ENCODE results near the gene SRPK3.
A peak's percentile ranks its signal among the peaks of the same experiment; 100 is the strongest.

The SRPK3 gene

DNA sequence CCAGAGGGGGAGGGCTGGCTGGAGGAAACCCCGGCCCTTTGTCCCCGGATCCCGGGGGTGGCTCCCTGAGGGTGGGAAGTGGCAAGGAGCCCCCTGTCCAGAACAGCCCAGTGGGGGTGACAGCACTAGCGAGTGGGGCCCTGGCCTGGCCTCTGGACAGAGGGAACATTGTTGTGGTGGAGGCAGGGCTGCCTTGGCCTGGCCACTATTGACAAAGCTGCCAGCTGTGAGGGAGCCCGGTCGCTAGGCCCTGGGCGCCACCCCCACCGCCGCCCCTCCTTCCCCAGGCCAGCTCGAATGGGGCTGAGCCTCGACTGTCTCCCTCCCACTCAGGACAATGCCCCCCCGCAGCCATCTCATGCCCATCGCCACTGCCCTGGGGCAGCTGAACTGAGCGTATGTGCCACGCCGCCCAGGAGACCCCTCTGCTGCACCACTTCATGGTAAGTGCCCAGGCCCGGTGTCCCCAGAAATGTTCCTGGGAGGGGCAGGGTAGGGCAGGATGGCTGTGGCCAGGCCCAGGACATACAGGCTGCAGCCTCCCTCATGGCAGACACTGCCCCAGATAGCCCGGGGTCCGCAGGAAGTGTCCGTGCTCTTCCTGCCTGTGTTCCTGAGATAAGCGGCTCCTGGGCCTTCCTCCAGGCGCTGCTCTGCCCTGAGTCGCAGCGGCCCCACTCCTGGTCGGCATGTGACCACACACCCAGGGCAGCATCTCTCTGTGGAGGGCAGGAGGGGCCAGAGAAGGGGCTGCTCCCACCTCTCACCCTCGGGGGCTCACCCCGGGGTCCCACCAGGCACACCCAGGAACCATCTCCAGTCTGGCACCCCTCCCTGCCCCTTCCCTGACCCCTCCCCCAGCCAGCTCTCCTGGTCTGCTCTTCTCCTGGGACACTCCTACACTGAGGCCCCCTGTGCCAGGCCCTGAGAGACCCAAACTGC, 15.4 kb upstream of the SRPK3 start:
- no peaks in the 10 kb centered on the region for H3K36me3 ChIP-seq (ENCODE audit: insufficient read depth, insufficient read length, low read length)
- H3K4me3 ChIP-seq (ENCODE audit: insufficient read length, low read depth), result peak overlapping the region; percentile 24
- TF ChIP-seq ZNF274 (IDR thresholded peaks at IDR 0.05; ENCODE audit: low read depth, low read length), result no peak
- no peak for TF ChIP-seq YY1 (IDR thresholded peaks at IDR 0.05; ENCODE audit: insufficient read depth, insufficient read length)
- TF ChIP-seq SUZ12 (IDR thresholded peaks at IDR 0.05; ENCODE audit: extremely low read depth, insufficient read depth, insufficient read length), result no peak
- peaks cover 2% of the 10 kb centered on the region for H3K4me1 ChIP-seq (ENCODE audit: insufficient read depth, insufficient read length)
- H3K27me3 ChIP-seq (ENCODE audit: insufficient read depth, insufficient read length), result no peaks in the 10 kb centered on the region
- no peaks in the 10 kb centered on the region for H3K9me3 ChIP-seq (ENCODE audit: insufficient read depth, low read length)
- peak overlapping the region; percentile 56 for H3K9ac ChIP-seq (ENCODE audit: insufficient read length, low read depth)
- no peak for DNase-seq (ENCODE audit: low read depth, low spot score)

DNA sequence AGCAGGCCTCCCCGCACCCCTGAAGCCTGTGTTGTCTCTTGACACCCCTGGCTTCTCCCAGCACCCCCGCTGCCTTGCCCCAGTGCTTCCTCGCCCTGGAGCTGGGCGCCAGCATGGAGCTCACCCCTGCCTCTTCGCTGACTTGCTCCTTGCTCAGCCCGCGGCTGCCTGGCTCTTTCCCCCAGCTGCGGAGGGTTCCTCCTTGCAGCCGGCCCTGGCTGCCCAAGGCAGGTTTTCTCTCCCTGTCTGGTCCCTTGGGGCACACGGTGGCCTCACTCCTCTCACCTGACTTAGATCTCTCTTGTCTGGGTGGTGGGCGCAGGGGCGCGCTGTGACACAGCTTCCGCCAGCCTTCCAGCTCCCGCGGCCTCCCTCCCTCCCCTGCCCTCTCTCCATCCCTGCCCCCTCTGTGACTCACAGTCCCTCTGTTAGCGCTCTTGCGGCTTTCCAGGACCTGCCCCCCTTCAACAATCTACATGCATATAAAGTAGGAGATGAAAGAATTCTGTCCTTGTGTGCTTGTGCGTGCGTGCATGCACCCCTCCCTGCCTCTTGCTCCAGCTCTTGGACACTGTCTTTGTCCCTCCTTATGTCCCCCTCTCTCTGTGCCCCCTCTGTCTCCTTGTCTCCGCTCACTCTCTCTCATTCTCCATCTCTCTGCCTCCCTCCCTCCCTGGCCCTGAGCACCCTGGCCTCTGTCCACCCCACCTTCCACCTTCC, 14.6 kb upstream of the SRPK3 start:
- peak; percentile 13 for DNase-seq (ENCODE audit: low read depth, low spot score)
- Histone ChIP-seq H3K36me3 (ENCODE audit: insufficient read depth, insufficient read length, low read length) (no peaks in the 10 kb centered on the region), H3K27me3 (ENCODE audit: insufficient read depth, insufficient read length) (no peaks in the 10 kb centered on the region), H3K4me1 (ENCODE audit: insufficient read depth, insufficient read length) (peaks cover 2% of the 10 kb centered on the region), H3K9me3 (ENCODE audit: insufficient read depth, low read length) (no peaks in the 10 kb centered on the region), H3K4me3 (ENCODE audit: insufficient read length, low read depth) (peak overlapping the region; percentile 24), H3K9ac (ENCODE audit: insufficient read length, low read depth) (peak overlapping the region; percentile 50)
- no peak for TF ChIP-seq SUZ12 (IDR thresholded peaks at IDR 0.05; ENCODE audit: extremely low read depth, insufficient read depth, insufficient read length)
- no peak for TF ChIP-seq ZNF274 (IDR thresholded peaks at IDR 0.05; ENCODE audit: low read depth, low read length)
- no peak for TF ChIP-seq YY1 (IDR thresholded peaks at IDR 0.05; ENCODE audit: insufficient read depth, insufficient read length)

DNA sequence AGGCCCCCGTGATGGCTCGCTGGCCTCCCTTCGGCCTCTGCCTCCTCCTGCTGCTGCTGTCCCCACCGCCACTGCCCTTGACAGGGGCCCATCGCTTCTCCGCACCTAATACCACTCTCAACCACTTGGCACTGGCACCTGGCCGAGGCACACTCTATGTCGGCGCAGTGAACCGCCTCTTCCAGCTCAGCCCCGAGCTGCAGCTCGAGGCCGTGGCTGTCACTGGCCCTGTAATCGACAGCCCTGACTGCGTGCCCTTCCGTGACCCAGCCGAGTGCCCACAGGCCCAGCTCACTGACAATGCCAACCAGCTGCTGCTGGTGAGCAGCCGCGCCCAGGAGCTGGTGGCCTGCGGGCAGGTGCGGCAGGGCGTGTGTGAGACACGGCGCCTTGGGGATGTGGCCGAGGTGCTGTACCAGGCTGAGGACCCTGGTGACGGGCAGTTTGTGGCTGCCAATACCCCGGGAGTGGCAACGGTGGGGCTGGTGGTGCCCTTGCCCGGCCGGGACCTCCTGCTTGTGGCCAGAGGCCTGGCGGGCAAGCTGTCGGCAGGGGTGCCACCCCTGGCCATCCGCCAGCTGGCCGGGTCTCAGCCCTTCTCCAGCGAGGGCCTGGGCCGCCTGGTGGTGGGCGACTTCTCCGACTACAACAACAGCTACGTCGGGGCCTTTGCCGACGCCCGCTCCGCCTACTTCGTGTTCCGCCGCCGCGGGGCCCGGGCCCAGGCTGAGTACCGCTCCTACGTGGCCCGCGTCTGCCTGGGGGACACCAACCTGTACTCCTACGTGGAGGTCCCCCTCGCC, 13.8 kb upstream of the SRPK3 start:
- H3K4me3 ChIP-seq (ENCODE audit: insufficient read length, low read depth), result no peak overlapping the region
- H3K4me1 ChIP-seq (ENCODE audit: insufficient read depth, insufficient read length), result peaks cover 2% of the 10 kb centered on the region
- H3K9ac ChIP-seq (ENCODE audit: insufficient read length, low read depth), result no peak overlapping the region
- H3K36me3 ChIP-seq (ENCODE audit: insufficient read depth, insufficient read length, low read length), result no peaks in the 10 kb centered on the region
- no peak for DNase-seq (ENCODE audit: low read depth, low spot score)
- no peaks in the 10 kb centered on the region for H3K9me3 ChIP-seq (ENCODE audit: insufficient read depth, low read length)
- H3K27me3 ChIP-seq (ENCODE audit: insufficient read depth, insufficient read length), result no peaks in the 10 kb centered on the region
- TF ChIP-seq ZNF274 (IDR thresholded peaks at IDR 0.05; ENCODE audit: low read depth, low read length) (no peak), SUZ12 (IDR thresholded peaks at IDR 0.05; ENCODE audit: extremely low read depth, insufficient read depth, insufficient read length) (no peak), YY1 (IDR thresholded peaks at IDR 0.05; ENCODE audit: insufficient read depth, insufficient read length) (no peak)

DNA sequence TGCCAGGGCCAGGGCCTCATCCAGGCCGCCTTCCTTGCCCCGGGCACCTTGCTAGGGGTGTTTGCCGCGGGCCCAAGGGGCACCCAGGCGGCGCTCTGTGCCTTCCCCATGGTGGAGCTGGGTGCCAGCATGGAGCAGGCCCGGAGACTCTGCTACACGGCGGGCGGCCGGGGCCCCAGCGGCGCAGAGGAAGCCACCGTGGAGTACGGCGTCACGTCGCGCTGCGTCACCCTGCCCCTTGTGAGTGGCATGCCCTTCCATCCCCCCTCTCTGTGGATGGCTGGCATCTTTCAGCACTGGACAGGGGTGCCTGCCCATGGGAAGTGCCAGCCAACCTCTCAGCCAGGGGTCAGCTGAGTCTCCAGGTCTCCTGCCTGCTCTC, 13.2 kb upstream of the SRPK3 start:
- no peak for TF ChIP-seq YY1 (IDR thresholded peaks at IDR 0.05; ENCODE audit: insufficient read depth, insufficient read length)
- TF ChIP-seq SUZ12 (IDR thresholded peaks at IDR 0.05; ENCODE audit: extremely low read depth, insufficient read depth, insufficient read length), result no peak
- TF ChIP-seq ZNF274 (IDR thresholded peaks at IDR 0.05; ENCODE audit: low read depth, low read length), result no peak
- no peaks in the 10 kb centered on the region for H3K9me3 ChIP-seq (ENCODE audit: insufficient read depth, low read length)
- H3K27me3 ChIP-seq (ENCODE audit: insufficient read depth, insufficient read length), result no peaks in the 10 kb centered on the region
- H3K36me3 ChIP-seq (ENCODE audit: insufficient read depth, insufficient read length, low read length), result no peaks in the 10 kb centered on the region
- no peak overlapping the region for H3K9ac ChIP-seq (ENCODE audit: insufficient read length, low read depth)
- no peak for DNase-seq (ENCODE audit: low read depth, low spot score)
- H3K4me1 ChIP-seq (ENCODE audit: insufficient read depth, insufficient read length), result peaks cover 2% of the 10 kb centered on the region
- no peak overlapping the region for H3K4me3 ChIP-seq (ENCODE audit: insufficient read length, low read depth)

DNA sequence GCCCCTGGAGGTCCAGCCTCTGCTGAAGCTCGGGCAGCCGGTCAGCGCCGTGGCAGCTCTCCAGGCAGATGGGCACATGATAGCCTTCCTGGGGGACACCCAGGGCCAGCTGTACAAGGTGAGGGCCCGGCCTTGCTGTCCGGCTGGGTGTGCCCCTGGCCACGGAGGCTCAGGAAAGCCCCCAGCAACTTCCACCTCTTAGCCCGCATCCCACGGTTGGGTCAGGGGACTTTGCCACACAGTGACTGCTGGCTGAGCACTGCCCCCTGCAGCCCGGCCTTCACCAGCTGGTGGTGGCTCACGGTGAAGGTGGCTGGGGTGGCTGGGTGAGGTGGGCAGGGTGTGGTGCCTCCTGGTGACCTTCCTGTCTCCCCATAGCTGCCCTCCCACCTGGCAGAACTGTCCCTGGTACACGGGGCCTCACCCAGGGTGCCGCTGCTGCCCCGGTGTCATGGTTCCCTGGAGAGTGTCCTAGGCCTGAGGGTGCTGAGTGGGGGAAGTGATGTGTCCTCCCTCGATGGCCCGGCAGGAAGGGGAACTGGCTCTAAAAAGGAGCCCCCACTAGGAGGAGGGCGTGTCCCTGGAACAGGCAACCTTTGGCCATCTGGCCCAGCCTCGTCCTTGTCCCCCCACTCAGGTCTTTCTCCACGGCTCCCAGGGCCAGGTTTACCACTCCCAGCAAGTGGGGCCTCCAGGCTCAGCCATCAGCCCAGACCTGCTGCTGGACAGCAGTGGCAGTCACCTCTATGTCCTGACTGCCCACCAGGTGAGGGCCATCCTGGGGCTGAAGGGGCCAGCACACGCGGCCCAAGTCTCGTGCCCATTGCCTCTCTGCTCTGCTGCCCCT, 12.3 kb upstream of the SRPK3 start:
- H3K36me3 ChIP-seq (ENCODE audit: insufficient read depth, insufficient read length, low read length), result no peaks in the 10 kb centered on the region
- peaks cover 2% of the 10 kb centered on the region for H3K4me1 ChIP-seq (ENCODE audit: insufficient read depth, insufficient read length)
- no peak overlapping the region for H3K4me3 ChIP-seq (ENCODE audit: insufficient read length, low read depth)
- no peaks in the 10 kb centered on the region for H3K27me3 ChIP-seq (ENCODE audit: insufficient read depth, insufficient read length)
- TF ChIP-seq ZNF274 (IDR thresholded peaks at IDR 0.05; ENCODE audit: low read depth, low read length) (no peak), SUZ12 (IDR thresholded peaks at IDR 0.05; ENCODE audit: extremely low read depth, insufficient read depth, insufficient read length) (no peak), YY1 (IDR thresholded peaks at IDR 0.05; ENCODE audit: insufficient read depth, insufficient read length) (no peak)
- DNase-seq (ENCODE audit: low read depth, low spot score), result no peak
- no peak overlapping the region for H3K9ac ChIP-seq (ENCODE audit: insufficient read length, low read depth)
- H3K9me3 ChIP-seq (ENCODE audit: insufficient read depth, low read length), result no peaks in the 10 kb centered on the region

DNA sequence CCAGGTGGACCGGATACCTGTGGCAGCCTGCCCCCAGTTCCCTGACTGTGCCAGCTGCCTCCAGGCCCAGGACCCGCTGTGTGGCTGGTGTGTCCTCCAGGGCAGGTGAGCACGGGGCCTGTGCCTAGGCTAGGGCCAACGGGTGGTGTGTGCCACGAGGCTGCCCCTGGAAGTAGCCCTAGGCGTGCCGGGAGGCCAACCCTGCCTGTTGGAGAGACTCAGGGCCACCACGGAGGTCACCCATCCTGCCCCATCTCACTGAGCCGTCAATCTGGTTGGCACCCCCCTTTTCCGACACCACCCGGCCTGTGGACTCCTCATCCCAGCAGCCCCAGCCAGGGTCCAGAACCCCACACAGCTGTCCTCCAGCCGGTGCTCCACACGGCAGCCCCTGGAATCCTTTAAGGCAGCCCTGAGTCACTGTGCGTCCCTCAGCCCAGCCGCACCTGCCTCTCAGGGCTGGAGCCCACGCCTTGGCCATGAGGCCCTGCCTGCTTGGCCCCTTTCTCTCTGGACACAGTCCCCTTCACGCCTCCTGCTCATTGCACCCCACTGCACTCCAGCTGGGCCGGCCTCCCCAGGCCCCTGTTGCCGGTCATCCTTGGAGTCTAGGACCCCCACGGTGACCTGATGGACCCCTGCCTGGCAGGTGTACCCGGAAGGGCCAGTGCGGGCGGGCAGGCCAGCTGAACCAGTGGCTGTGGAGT, 11.5 kb upstream of the SRPK3 start:
- TF ChIP-seq ZNF274 (IDR thresholded peaks at IDR 0.05; ENCODE audit: low read depth, low read length) (no peak), SUZ12 (IDR thresholded peaks at IDR 0.05; ENCODE audit: extremely low read depth, insufficient read depth, insufficient read length) (no peak), YY1 (IDR thresholded peaks at IDR 0.05; ENCODE audit: insufficient read depth, insufficient read length) (no peak)
- Histone ChIP-seq H3K4me1 (ENCODE audit: insufficient read depth, insufficient read length) (peaks cover 2% of the 10 kb centered on the region), H3K9me3 (ENCODE audit: insufficient read depth, low read length) (no peaks in the 10 kb centered on the region), H3K36me3 (ENCODE audit: insufficient read depth, insufficient read length, low read length) (no peaks in the 10 kb centered on the region), H3K27me3 (ENCODE audit: insufficient read depth, insufficient read length) (no peaks in the 10 kb centered on the region), H3K9ac (ENCODE audit: insufficient read length, low read depth) (no peak overlapping the region), H3K4me3 (ENCODE audit: insufficient read length, low read depth) (no peak overlapping the region)
- DNase-seq (ENCODE audit: low read depth, low spot score), result no peak

Data from NT2/D1 (cell line).